Measurements from ENCODE around the gene GSE1.

DNA sequence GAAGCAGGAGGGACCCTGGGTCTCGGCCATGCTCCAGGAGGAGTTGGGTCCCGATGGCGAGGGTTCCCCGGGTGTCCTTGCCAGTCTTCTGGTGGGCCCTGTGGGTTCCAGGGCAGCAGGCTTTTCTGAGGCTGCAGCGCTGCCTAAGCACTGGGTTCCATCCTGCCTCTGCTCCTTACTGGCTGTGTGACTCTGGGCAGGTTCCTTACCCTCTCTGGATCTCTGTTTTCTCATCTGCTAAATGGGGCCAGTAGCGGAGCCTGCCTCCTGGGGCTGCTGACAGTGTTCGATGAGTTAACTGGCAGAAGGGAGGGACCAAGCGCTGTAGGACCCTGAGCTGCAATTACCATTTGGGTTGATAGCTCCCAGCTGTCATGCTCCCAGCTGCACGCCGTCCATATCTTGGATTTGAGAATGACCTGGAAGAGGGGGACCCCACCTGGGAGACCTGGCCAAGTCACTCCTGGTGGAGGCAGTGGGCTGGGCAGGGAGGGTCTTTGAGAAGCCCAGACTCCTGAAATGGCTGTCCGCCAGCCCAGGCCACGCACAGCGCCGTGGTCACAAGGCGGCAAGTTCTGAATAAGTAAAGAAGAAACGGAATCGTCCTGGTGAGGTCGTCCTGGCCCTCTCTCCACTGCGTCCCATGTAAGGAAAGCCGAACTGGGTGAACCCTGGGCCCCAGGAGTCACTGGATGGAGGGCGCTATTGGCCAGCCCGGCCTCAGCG is 47.2 kb upstream of the GSE1 start:
- TF ChIP-seq, protein P1, sequence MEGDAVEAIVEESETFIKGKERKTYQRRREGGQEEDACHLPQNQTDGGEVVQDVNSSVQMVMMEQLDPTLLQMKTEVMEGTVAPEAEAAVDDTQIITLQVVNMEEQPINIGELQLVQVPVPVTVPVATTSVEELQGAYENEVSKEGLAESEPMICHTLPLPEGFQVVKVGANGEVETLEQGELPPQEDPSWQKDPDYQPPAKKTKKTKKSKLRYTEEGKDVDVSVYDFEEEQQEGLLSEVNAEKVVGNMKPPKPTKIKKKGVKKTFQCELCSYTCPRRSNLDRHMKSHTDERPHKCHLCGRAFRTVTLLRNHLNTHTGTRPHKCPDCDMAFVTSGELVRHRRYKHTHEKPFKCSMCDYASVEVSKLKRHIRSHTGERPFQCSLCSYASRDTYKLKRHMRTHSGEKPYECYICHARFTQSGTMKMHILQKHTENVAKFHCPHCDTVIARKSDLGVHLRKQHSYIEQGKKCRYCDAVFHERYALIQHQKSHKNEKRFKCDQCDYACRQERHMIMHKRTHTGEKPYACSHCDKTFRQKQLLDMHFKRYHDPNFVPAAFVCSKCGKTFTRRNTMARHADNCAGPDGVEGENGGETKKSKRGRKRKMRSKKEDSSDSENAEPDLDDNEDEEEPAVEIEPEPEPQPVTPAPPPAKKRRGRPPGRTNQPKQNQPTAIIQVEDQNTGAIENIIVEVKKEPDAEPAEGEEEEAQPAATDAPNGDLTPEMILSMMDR (IDR thresholded peaks at IDR 0.05) = no peak
- no peak for TF ChIP-seq POLR2A (IDR thresholded peaks at IDR 0.05)

Data from breast epithelium (tissue), 3 donors.